Measurements from ENCODE around the gene SH3PXD2B.

The SH3PXD2B gene

GRCh38 chr5:172493461-172493860 lies 39.1 kb upstream of the SH3PXD2B start:
- DNase-seq (ENCODE audit: low read depth) = no peak
- no peak overlapping the region for H3K9ac ChIP-seq (ENCODE audit: low read length)
- no peaks in the 10 kb centered on the region for H3K9me3 ChIP-seq (ENCODE audit: control insufficient read depth, low read length)

GRCh38 chr5:172493002-172493401 lies 38.7 kb upstream of the SH3PXD2B start:
- Histone ChIP-seq H3K9me3 (ENCODE audit: control insufficient read depth, low read length) (no peaks in the 10 kb centered on the region), H3K27me3 (replicated peaks; ENCODE audit: control insufficient read depth, insufficient read depth, low read length) (peaks cover 44% of the 10 kb centered on the region), H3K4me3 (ENCODE audit: low read length) (no peak overlapping the region), H3K36me3 (ENCODE audit: control insufficient read depth, insufficient read depth, low read length, severe bottlenecking) (no peaks in the 10 kb centered on the region), H3K9ac (ENCODE audit: low read length) (no peak overlapping the region), H3K4me1 (ENCODE audit: control insufficient read depth, insufficient read depth, low read length) (peaks cover 3% of the 10 kb centered on the region)
- no peak for DNase-seq (ENCODE audit: low read depth)

More at GRCh38 chr5:172493461-172493860, 39.1 kb upstream of the SH3PXD2B start:
- Histone ChIP-seq H3K4me1 (ENCODE audit: control insufficient read depth, insufficient read depth, low read length) (peaks cover 3% of the 10 kb centered on the region), H3K27me3 (replicated peaks; ENCODE audit: control insufficient read depth, insufficient read depth, low read length) (peaks cover 39% of the 10 kb centered on the region), H3K36me3 (ENCODE audit: control insufficient read depth, insufficient read depth, low read length, severe bottlenecking) (no peaks in the 10 kb centered on the region), H3K4me3 (ENCODE audit: low read length) (no peak overlapping the region)

GRCh38 chr5:172492097-172492840 lies 37.9 kb upstream of the SH3PXD2B start:
- Histone ChIP-seq H3K4me1 (ENCODE audit: control insufficient read depth, insufficient read depth, low read length) (peaks cover 3% of the 10 kb centered on the region), H3K27me3 (replicated peaks; ENCODE audit: control insufficient read depth, insufficient read depth, low read length) (peaks cover 45% of the 10 kb centered on the region), H3K9ac (ENCODE audit: low read length) (no peak overlapping the region), H3K36me3 (ENCODE audit: control insufficient read depth, insufficient read depth, low read length, severe bottlenecking) (no peaks in the 10 kb centered on the region), H3K9me3 (ENCODE audit: control insufficient read depth, low read length) (no peaks in the 10 kb centered on the region), H3K4me3 (ENCODE audit: low read length) (no peak overlapping the region)
- no peak for DNase-seq (ENCODE audit: low read depth)

- Histone ChIP-seq H3K9ac (ENCODE audit: low read length) (no peak overlapping the region), H3K4me3 (ENCODE audit: low read length) (no peak overlapping the region), H3K4me1 (ENCODE audit: control insufficient read depth, insufficient read depth, low read length) (no peaks in the 10 kb centered on the region), H3K36me3 (ENCODE audit: control insufficient read depth, insufficient read depth, low read length, severe bottlenecking) (no peaks in the 10 kb centered on the region), H3K27me3 (replicated peaks; ENCODE audit: control insufficient read depth, insufficient read depth, low read length) (peaks cover 45% of the 10 kb centered on the region), H3K9me3 (ENCODE audit: control insufficient read depth, low read length) (no peaks in the 10 kb centered on the region)
- no peak for DNase-seq (ENCODE audit: low read depth)
Observed at GRCh38 chr5:172491481-172491880, 37.2 kb upstream of the SH3PXD2B start.

GRCh38 chr5:172490514-172491461 lies 36.5 kb upstream of the SH3PXD2B start:
- Histone ChIP-seq H3K4me1 (ENCODE audit: control insufficient read depth, insufficient read depth, low read length) (no peaks in the 10 kb centered on the region), H3K4me3 (ENCODE audit: low read length) (no peak overlapping the region), H3K36me3 (ENCODE audit: control insufficient read depth, insufficient read depth, low read length, severe bottlenecking) (no peaks in the 10 kb centered on the region), H3K27me3 (replicated peaks; ENCODE audit: control insufficient read depth, insufficient read depth, low read length) (peaks cover 45% of the 10 kb centered on the region), H3K9me3 (ENCODE audit: control insufficient read depth, low read length) (no peaks in the 10 kb centered on the region), H3K9ac (ENCODE audit: low read length) (no peak overlapping the region)
- DNase-seq (ENCODE audit: low read depth) = no peak

GRCh38 chr5:172488221-172488620 lies 33.9 kb upstream of the SH3PXD2B start:
- Histone ChIP-seq H3K4me3 (ENCODE audit: low read length) (no peak overlapping the region), H3K9ac (ENCODE audit: low read length) (no peak overlapping the region), H3K4me1 (ENCODE audit: control insufficient read depth, insufficient read depth, low read length) (no peaks in the 10 kb centered on the region), H3K9me3 (ENCODE audit: control insufficient read depth, low read length) (peaks cover 2% of the 10 kb centered on the region), H3K36me3 (ENCODE audit: control insufficient read depth, insufficient read depth, low read length, severe bottlenecking) (no peaks in the 10 kb centered on the region), H3K27me3 (replicated peaks; ENCODE audit: control insufficient read depth, insufficient read depth, low read length) (peaks cover 35% of the 10 kb centered on the region)
- no peak for DNase-seq (ENCODE audit: low read depth)

GRCh38 chr5:172487671-172488070 lies 33.3 kb upstream of the SH3PXD2B start:
- no peaks in the 10 kb centered on the region for H3K36me3 ChIP-seq (ENCODE audit: control insufficient read depth, insufficient read depth, low read length, severe bottlenecking)
- peaks cover 2% of the 10 kb centered on the region for H3K9me3 ChIP-seq (ENCODE audit: control insufficient read depth, low read length)
- no peak overlapping the region for H3K4me3 ChIP-seq (ENCODE audit: low read length)
- H3K4me1 ChIP-seq (ENCODE audit: control insufficient read depth, insufficient read depth, low read length) = no peaks in the 10 kb centered on the region
- DNase-seq (ENCODE audit: low read depth) = no peak
- peaks cover 34% of the 10 kb centered on the region for H3K27me3 ChIP-seq (replicated peaks; ENCODE audit: control insufficient read depth, insufficient read depth, low read length)
- no peak overlapping the region for H3K9ac ChIP-seq (ENCODE audit: low read length)

GRCh38 chr5:172486912-172487311 lies 32.6 kb upstream of the SH3PXD2B start:
- Histone ChIP-seq H3K27me3 (replicated peaks; ENCODE audit: control insufficient read depth, insufficient read depth, low read length) (peaks cover 29% of the 10 kb centered on the region), H3K9me3 (ENCODE audit: control insufficient read depth, low read length) (peaks cover 2% of the 10 kb centered on the region), H3K4me3 (ENCODE audit: low read length) (no peak overlapping the region), H3K9ac (ENCODE audit: low read length) (no peak overlapping the region), H3K36me3 (ENCODE audit: control insufficient read depth, insufficient read depth, low read length, severe bottlenecking) (no peaks in the 10 kb centered on the region), H3K4me1 (ENCODE audit: control insufficient read depth, insufficient read depth, low read length) (no peaks in the 10 kb centered on the region)
- DNase-seq (ENCODE audit: low read depth) = no peak

- Histone ChIP-seq H3K9me3 (ENCODE audit: control insufficient read depth, low read length) (peaks cover 2% of the 10 kb centered on the region), H3K36me3 (ENCODE audit: control insufficient read depth, insufficient read depth, low read length, severe bottlenecking) (no peaks in the 10 kb centered on the region), H3K4me1 (ENCODE audit: control insufficient read depth, insufficient read depth, low read length) (no peaks in the 10 kb centered on the region), H3K4me3 (ENCODE audit: low read length) (no peak overlapping the region), H3K27me3 (replicated peaks; ENCODE audit: control insufficient read depth, insufficient read depth, low read length) (peaks cover 28% of the 10 kb centered on the region), H3K9ac (ENCODE audit: low read length) (no peak overlapping the region)
- DNase-seq (ENCODE audit: low read depth) = no peak
Observed at GRCh38 chr5:172486451-172486850, 32.1 kb upstream of the SH3PXD2B start.

- no peak for DNase-seq (ENCODE audit: low read depth)
- Histone ChIP-seq H3K36me3 (ENCODE audit: control insufficient read depth, insufficient read depth, low read length, severe bottlenecking) (no peaks in the 10 kb centered on the region), H3K9me3 (ENCODE audit: control insufficient read depth, low read length) (peaks cover 2% of the 10 kb centered on the region), H3K27me3 (replicated peaks; ENCODE audit: control insufficient read depth, insufficient read depth, low read length) (peaks cover 28% of the 10 kb centered on the region), H3K4me3 (ENCODE audit: low read length) (no peak overlapping the region), H3K9ac (ENCODE audit: low read length) (no peak overlapping the region), H3K4me1 (ENCODE audit: control insufficient read depth, insufficient read depth, low read length) (no peaks in the 10 kb centered on the region)
Observed at GRCh38 chr5:172485511-172486202, 31.3 kb upstream of the SH3PXD2B start.

- H3K9ac ChIP-seq (ENCODE audit: low read length) = no peak overlapping the region
- no peak for DNase-seq (ENCODE audit: low read depth)
Observed at GRCh38 chr5:172484664-172485063, 30.3 kb upstream of the SH3PXD2B start.

More at GRCh38 chr5:172484664-172485063, 30.3 kb upstream of the SH3PXD2B start:
- peaks cover 2% of the 10 kb centered on the region for H3K9me3 ChIP-seq (ENCODE audit: control insufficient read depth, low read length)
- H3K4me3 ChIP-seq (ENCODE audit: low read length) = no peak overlapping the region
- H3K27me3 ChIP-seq (replicated peaks; ENCODE audit: control insufficient read depth, insufficient read depth, low read length) = peaks cover 25% of the 10 kb centered on the region
- no peaks in the 10 kb centered on the region for H3K4me1 ChIP-seq (ENCODE audit: control insufficient read depth, insufficient read depth, low read length)
- no peaks in the 10 kb centered on the region for H3K36me3 ChIP-seq (ENCODE audit: control insufficient read depth, insufficient read depth, low read length, severe bottlenecking)

Measured in adipocyte (in vitro differentiated cells).